Measurements from ENCODE around the gene CAMK1D.
"Not testable (repeated sequence)": the region's sequence is repeated elsewhere in the genome, so short reads cannot be mapped to it uniquely, and the experiment has no call there.

Gene CAMK1D

GRCh38 chr10:12546160-12546802, 196.9 kb downstream of the CAMK1D start:
- DNase-seq (ENCODE audit: extremely low read depth in 1 of 2, low read depth in 1 of 2), result not testable (repeated sequence)

DNA sequence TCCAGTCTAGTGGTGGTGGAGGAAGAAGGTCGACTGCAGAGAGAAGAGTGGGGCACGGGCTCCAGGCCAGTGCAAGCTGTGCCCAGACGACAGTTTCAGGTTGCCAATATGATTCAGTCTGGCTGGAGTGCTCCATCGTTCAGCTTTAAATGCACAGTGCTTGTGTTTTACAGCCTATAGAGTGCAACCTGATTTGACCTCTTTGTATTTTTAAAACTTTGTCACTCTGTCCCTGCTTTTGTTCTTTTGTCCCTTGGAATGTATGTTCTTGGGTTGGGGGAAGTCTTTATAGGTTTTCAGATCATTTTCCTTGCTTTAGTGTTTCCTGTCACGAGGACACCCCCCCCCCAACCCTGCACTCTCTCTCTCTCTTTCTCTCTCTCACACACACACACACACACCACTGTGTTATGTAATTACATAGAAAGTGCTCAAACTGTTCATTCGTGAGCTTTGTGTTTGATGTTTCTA, 198.0 kb downstream of the CAMK1D start:
- DNase-seq (ENCODE audit: extremely low read depth in 1 of 2, low read depth in 1 of 2), result no peak

DNA sequence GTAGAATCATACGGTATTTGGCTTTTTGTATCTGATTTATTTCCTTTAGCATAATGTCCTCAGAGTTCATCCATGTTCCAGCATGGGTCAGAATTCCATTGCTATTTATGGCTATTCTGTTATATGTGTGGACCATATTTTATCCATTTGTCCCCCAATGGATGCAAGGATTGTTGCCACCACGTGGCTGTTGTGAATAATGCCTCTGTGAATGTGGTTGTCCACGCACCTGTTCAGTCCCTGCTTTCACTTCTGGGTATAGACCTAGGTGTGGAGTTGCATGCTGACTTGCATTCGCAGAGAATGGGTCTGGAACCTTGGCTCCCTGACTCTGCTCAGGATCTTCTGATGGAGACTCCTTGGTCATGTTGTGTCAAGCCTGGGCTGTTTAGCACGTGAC, 199.9 kb downstream of the CAMK1D start:
- no peak for DNase-seq (ENCODE audit: extremely low read depth in 1 of 2, low read depth in 1 of 2)

- DNase-seq (ENCODE audit: extremely low read depth in 1 of 2, low read depth in 1 of 2), result no peak
Observed at GRCh38 chr10:12550994-12551393, 201.6 kb downstream of the CAMK1D start.

DNA sequence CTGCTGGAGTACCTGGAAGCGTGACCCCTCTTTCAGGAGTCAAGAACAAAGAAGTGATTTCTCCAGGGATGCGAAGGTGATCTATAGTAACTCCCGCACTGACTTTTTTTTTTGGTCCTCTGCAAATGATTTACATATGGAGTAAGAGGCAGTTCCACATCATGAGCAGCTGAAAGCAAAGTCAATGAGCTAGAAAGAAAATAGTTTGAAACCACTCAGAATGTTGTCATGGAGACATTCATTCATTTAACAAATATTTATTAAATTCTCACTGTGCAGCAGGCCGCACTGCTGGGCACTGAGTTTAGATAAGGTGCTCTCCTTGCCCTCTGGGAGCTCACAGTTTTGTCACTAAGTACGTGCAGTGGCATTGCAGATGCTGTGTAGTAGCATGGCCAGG, 206.7 kb downstream of the CAMK1D start:
- DNase-seq (ENCODE audit: extremely low read depth in 1 of 2, low read depth in 1 of 2), result no peak

- DNase-seq (ENCODE audit: extremely low read depth in 1 of 2, low read depth in 1 of 2), result no peak
Observed at GRCh38 chr10:12559578-12560178, 210.3 kb downstream of the CAMK1D start.

DNA sequence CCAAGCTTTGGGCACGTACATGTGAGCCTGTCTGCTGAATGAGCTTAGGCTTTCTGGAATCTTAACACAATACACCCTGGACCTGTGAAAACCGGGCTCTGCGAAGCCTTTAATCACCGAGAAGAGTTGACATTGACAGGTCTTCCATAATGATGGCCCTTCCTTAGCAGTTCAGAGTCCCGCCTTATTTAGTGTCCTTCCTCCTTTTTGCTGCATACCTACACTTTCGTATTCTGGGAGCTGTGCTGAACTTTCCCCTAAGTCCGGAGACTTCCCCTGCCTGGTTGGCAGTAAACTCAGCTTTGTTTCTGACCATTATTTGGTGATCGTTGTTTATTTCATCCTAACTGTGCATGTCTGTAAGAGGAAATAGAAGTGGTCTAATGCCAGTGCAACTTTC, 212.0 kb downstream of the CAMK1D start:
- DNase-seq (ENCODE audit: extremely low read depth in 1 of 2, low read depth in 1 of 2), result no peak

DNA sequence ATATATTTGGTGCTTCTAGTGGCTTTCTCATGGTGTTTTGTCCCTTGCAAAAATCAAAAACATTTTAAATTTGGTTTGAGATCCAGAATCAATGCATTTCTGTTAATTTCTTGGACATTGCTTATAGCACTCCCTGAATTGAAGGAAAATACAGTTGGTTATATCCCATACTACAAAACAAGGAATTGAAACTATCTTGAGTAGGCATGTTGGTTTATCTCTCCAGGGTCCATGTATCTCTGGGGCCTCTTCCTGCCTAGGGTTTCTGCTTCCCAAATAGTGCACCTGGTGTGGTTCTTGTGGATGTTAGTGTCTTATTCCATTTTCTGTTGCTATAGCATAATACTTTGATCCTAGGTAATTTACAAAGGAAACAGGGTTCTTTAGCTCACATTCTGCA, 212.4 kb downstream of the CAMK1D start:
- no peak for DNase-seq (ENCODE audit: extremely low read depth in 1 of 2, low read depth in 1 of 2)

GRCh38 chr10:12563489-12563888, 214.1 kb downstream of the CAMK1D start:
- DNase-seq (ENCODE audit: extremely low read depth in 1 of 2, low read depth in 1 of 2), result no peak

- no peak for DNase-seq (ENCODE audit: extremely low read depth in 1 of 2, low read depth in 1 of 2)
Observed at GRCh38 chr10:12564173-12564572, 214.8 kb downstream of the CAMK1D start.

GRCh38 chr10:12566161-12567115, 217.1 kb downstream of the CAMK1D start:
- no peak for DNase-seq (ENCODE audit: extremely low read depth in 1 of 2, low read depth in 1 of 2)

GRCh38 chr10:12568391-12569009, 219.2 kb downstream of the CAMK1D start:
- no peak for DNase-seq (ENCODE audit: extremely low read depth in 1 of 2, low read depth in 1 of 2)

DNA sequence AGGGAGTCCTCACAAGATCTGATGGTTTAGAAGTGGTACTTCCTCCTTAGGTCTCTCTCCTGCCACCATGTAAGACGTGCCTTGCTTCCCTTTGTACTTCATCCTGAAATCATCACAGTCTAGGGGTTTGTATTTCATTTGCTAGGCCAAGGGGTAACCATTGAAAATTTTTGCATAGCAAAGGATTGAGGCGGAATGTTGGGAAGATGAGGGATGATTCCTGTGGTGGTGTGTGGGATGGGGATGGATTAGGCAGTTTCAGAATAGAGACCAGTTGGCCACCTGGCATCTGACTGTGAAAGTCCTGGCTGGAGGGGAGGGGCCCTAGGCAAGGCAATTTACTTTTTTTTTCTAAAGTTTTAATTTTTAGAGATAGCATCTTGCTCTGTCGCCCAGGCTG, 222.9 kb downstream of the CAMK1D start:
- DNase-seq (ENCODE audit: extremely low read depth in 1 of 2, low read depth in 1 of 2), result no peak

DNA sequence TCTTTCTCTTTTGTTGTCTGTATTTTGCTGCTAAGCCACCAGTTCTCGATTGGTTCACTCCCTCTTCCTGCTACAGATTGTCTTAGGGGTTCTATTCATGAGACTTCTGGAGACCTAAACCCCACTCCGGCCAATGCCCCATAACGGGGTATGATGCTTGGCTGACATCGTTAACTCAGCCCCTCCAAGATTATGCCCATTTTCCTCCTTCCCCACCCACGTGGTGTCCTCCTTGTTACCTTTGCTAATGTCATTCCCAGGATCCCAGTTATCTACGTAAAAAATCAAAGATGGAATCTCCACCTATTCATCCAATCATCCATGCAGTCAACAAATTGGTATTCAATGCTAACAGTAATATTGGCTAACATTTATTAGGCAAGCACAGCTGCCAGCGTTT, 228.3 kb downstream of the CAMK1D start:
- no peak for DNase-seq (ENCODE audit: extremely low read depth in 1 of 2, low read depth in 1 of 2)

DNA sequence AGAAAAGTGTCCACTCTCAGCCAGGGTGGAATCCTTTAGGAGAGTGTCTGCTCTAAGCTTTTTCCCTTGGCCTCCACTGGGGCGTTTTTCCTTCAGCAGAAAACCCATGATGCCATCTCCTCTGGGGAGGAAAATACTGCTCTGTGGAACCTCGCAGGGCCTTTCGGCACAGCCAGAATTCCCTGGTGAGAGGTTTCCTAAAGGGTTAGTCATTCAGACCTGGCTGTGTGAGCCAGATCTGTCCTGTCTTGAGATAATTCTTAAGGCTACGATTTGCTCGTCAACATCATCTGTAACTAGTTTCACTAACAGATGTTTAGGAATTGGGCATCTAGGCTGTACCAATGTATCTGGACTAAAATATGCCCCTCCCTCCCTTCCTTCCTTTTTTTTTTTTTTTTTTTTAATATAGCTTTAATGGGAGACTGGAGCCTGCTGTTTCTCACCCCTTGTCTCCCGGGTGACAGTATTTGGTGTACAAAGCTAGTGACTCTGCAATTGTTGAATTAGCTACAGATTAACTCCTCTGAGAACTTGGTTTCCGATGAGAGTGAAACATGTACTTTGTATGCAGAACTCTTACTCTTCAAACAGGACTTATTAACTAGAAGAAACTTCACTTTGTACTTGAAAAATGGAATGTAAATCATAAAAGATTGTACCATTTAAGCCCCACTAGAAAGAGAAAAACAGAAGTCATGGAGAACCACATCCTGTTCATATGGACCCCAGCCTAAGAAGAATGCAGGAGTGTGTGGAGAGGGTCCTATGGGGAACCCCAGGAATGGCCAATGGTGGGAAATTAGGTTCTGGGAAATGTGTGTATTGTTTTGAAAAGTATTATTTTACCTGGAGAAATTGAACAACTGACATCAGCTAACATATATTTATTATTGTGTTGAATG, 230.9 kb downstream of the CAMK1D start:
- no peak for DNase-seq (ENCODE audit: extremely low read depth in 1 of 2, low read depth in 1 of 2)

DNA sequence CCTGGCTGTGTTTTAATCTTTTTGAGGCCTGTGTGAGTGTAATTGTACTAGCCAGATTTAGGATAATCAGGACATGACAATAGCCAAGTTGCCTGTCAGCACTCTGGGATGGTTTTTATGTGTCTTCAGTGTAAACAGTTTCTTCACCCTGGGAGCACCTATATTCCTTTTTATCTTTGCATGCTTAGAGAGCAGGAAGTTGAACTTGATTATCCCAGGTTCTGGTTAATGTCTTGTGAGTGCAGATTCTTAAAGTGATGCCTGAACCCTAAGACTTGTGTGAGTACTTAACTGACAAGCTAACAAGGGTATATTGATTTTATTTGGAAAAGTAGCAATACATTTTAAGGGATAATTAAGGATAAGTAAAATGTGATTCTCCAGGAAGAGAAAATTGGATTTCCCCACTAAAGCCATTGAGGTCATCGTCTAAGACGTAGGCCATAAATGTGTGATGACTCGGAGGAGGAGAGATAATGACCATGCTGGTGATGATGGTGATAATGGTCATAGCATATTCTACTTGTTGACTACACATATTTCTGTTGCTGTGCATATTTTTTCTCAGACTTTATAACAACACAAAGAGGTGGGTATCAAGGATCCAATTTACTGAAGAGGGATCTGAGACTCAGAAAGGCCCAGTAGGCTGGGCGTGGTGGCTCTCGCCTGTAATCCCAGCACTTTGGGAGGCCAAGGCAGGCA, 234.7 kb downstream of the CAMK1D start:
- DNase-seq (ENCODE audit: extremely low read depth in 1 of 2, low read depth in 1 of 2), result no peak

DNA sequence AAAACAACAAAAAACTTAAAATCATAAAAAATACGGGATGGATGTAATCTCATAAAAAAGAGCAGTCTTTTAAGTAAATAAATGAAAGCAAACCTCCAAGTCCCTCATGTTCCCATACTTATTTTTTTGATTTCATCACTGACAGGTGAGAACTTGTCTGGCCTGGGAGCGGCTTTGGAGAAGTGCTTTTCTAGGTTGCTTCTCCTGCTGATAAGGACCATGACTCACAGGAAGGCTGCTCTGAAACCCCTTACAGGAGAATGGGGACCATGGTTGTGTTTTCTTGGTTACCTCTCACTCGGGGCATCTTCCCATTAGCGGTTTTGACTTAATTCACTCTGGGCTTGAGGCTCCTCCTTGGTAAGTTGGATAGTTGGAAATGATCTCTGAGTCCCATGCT, 237.4 kb downstream of the CAMK1D start:
- DNase-seq (ENCODE audit: extremely low read depth in 1 of 2, low read depth in 1 of 2), result no peak

DNA sequence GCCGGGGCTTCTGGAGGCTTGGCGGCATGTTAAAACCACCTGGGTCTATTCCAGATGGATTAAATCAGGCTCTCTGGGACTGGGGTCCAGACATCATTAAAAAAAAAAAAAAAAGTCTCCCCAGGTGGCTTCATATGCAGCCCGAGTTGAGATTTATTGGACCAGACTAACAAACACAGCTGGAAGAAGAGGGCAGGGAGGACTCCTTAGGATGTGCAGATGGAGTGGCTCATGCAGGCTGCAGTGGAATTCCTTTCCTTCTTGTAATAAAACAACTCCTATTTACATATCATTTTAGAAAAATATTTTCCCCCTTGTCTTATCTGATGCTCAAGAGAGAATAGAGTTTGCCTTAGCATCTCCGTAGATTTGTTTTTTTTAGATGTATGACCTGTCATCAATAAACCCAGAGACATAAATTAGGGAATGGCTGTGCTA, 238.1 kb downstream of the CAMK1D start:
- no peak for DNase-seq (ENCODE audit: extremely low read depth in 1 of 2, low read depth in 1 of 2)

GRCh38 chr10:12588091-12588860, 238.9 kb downstream of the CAMK1D start:
- no peak for DNase-seq (ENCODE audit: extremely low read depth in 1 of 2, low read depth in 1 of 2)
